ENCODE results near the gene C1QL1.

The C1QL1 gene

GRCh38 chr17:44968225-44969143 is at the start of gene C1QL1:
C1QL1 (minus strand) TSS chr17:44968303; CDS start chr17:44968048, 255 bp downstream.
- TF ChIP-seq, protein P1, sequence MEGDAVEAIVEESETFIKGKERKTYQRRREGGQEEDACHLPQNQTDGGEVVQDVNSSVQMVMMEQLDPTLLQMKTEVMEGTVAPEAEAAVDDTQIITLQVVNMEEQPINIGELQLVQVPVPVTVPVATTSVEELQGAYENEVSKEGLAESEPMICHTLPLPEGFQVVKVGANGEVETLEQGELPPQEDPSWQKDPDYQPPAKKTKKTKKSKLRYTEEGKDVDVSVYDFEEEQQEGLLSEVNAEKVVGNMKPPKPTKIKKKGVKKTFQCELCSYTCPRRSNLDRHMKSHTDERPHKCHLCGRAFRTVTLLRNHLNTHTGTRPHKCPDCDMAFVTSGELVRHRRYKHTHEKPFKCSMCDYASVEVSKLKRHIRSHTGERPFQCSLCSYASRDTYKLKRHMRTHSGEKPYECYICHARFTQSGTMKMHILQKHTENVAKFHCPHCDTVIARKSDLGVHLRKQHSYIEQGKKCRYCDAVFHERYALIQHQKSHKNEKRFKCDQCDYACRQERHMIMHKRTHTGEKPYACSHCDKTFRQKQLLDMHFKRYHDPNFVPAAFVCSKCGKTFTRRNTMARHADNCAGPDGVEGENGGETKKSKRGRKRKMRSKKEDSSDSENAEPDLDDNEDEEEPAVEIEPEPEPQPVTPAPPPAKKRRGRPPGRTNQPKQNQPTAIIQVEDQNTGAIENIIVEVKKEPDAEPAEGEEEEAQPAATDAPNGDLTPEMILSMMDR (IDR thresholded peaks at IDR 0.05; ENCODE audit: control extremely low read depth, extremely low read depth, low read depth, missing control alignments) = no peak
- ChIA-PET POLR2A (interaction anchor here (0.6 to 0.7 kb wide), 3 partner anchors 21 to 79 kb away, joined by 3 to 4 read pairs (median 4); no protein-coding TSS in a partner anchor), CTCF (interaction anchor here (0.7 to 1.7 kb wide), 6 partner anchors 9 to 50 kb away, joined by 3 to 5 read pairs (median 4); no protein-coding TSS in a partner anchor)
- peak; percentile 100 for DNase-seq (ENCODE audit: extremely low spot score)

- TF ChIP-seq, protein P1 (IDR thresholded peaks at IDR 0.05; ENCODE audit: control extremely low read depth, extremely low read depth, low read depth, missing control alignments) = no peak
- no peak for DNase-seq (ENCODE audit: extremely low spot score)
- CTCF ChIA-PET = interaction anchor here (1.0 to 12.5 kb wide), 2 partner anchors 18 to 94 kb away, joined by 4 to 196 read pairs; no protein-coding TSS in a partner anchor
- POLR2A ChIA-PET = no interaction called here
Observed at GRCh38 chr17:45016823-45017222, 48.7 kb upstream of the C1QL1 start.

DNA sequence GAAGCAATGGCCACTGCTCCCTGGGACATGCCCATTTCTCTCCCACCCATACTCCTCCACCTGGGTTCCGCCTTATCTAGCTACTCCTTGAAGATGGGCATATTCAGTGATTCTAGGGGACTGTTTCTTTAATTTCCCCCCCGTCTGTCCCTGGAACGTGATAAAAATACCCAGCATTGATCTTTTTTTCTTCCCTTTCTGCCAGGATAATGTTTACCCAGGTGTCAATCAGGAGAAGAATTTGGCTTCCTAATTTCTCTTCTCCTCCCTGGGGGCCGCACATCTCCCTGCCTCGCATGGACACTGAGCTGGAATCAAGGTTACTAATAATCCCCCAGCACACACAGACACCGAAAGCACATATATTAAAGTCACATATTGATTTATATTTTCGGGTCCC is 48.1 kb upstream of the C1QL1 start:
- TF ChIP-seq, protein P1 (IDR thresholded peaks at IDR 0.05; ENCODE audit: control extremely low read depth, extremely low read depth, low read depth, missing control alignments) = no peak
- POLR2A ChIA-PET = no interaction called here
- no peak for DNase-seq (ENCODE audit: extremely low spot score)
- CTCF ChIA-PET = interaction anchor here (1.0 to 12.5 kb wide), 2 partner anchors 17 to 93 kb away, joined by 4 to 196 read pairs; no protein-coding TSS in a partner anchor

- ChIA-PET CTCF (interaction anchor here (0.9 to 1.7 kb wide), 6 partner anchors 8 to 234 kb away, joined by 3 to 5 read pairs (median 3); no protein-coding TSS in a partner anchor), POLR2A (interaction anchor here (0.6 kb wide), 1 partner anchor 52 kb away, joined by 10 read pairs; no protein-coding TSS in a partner anchor)
- DNase-seq (ENCODE audit: extremely low spot score) = no peak
- TF ChIP-seq, protein P1 (IDR thresholded peaks at IDR 0.05; ENCODE audit: control extremely low read depth, extremely low read depth, low read depth, missing control alignments) = no peak
Observed at GRCh38 chr17:45013021-45013997, 45.2 kb upstream of the C1QL1 start.

- no peak for DNase-seq (ENCODE audit: extremely low spot score)
- TF ChIP-seq, protein P1 (IDR thresholded peaks at IDR 0.05; ENCODE audit: control extremely low read depth, extremely low read depth, low read depth, missing control alignments) = no peak
- ChIA-PET CTCF (interaction anchor here (1.0 to 3.2 kb wide), 3 partner anchors 9 to 232 kb away, joined by 3 to 25 read pairs (median 5); no protein-coding TSS in a partner anchor), POLR2A (no interaction called here)
Observed at GRCh38 chr17:45011767-45012166, 43.7 kb upstream of the C1QL1 start.

All from GM10248 (cell line).